ENCODE data around the gene ERVH48-1.
"Not testable (repeated sequence)": the region's sequence is repeated elsewhere in the genome, so short reads cannot be mapped to it uniquely, and the experiment has no call there.

GRCh38 chr21:42958122-42958521 lies 32.7 kb upstream of the ERVH48-1 start:
- TF ChIP-seq POLR2A (IDR thresholded peaks at IDR 0.05) = not testable (repeated sequence)
- TF ChIP-seq, protein P1, sequence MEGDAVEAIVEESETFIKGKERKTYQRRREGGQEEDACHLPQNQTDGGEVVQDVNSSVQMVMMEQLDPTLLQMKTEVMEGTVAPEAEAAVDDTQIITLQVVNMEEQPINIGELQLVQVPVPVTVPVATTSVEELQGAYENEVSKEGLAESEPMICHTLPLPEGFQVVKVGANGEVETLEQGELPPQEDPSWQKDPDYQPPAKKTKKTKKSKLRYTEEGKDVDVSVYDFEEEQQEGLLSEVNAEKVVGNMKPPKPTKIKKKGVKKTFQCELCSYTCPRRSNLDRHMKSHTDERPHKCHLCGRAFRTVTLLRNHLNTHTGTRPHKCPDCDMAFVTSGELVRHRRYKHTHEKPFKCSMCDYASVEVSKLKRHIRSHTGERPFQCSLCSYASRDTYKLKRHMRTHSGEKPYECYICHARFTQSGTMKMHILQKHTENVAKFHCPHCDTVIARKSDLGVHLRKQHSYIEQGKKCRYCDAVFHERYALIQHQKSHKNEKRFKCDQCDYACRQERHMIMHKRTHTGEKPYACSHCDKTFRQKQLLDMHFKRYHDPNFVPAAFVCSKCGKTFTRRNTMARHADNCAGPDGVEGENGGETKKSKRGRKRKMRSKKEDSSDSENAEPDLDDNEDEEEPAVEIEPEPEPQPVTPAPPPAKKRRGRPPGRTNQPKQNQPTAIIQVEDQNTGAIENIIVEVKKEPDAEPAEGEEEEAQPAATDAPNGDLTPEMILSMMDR (IDR thresholded peaks at IDR 0.05) = not testable (repeated sequence)
